Neural crest cell (in vitro differentiated cells): ENCODE data around the gene DOCK4. TPM values are rescaled to one million over a fixed set of nuclear protein-coding genes. Genes with fewer than 3 reads are reported as not detected.

Source experiments
- DNase-seq: peaks from one replicate; pipeline ENCODE4 v3.0.0; 2021; ENCODE audit warnings: low read depth, mixed read lengths, low spot score
- H3K27ac Mint-ChIP-seq: one replicate; pipeline ENCODE4 v1.8.0; 2021; ENCODE audit warnings: mild to moderate bottlenecking, mixed read lengths; ENCODE audit not compliant: unreplicated experiment
- H3K27me3 Mint-ChIP-seq: 2 replicates; pipeline ENCODE4 v1.8.0; 2021; ENCODE audit warnings: low read depth, mild to moderate bottlenecking, mixed read lengths
- H3K36me3 Mint-ChIP-seq: 2 replicates; pipeline ENCODE4 v1.8.0; 2021; ENCODE audit warnings: low read depth, mild to moderate bottlenecking, mixed read lengths
- H3K4me1 Mint-ChIP-seq: 2 replicates; pipeline ENCODE4 v1.8.0; 2021; ENCODE audit warnings: mixed read lengths
- H3K4me3 Mint-ChIP-seq: one replicate; pipeline ENCODE4 v1.8.0; 2021; ENCODE audit warnings: mild to moderate bottlenecking, mixed read lengths
- H3K9me3 Mint-ChIP-seq: 2 replicates; pipeline ENCODE4 v1.8.0; 2021; ENCODE audit warnings: mixed read lengths
- total RNA-seq: library from RNA; stranded (reverse); gene quantifications from 2 replicates; pipeline ENCODE4 v1.2.1, GENCODE V29; 2021
- TF ChIP-seq, protein P1 (sequence below): fragments of 200-600 bp; sonication (generic); conservative IDR thresholded peaks from 2 replicates; pipeline ENCODE4 v1.5.0; 2021; ENCODE audit warnings: antibody characterized with exemption, mild to moderate bottlenecking

DOCK4 gene
- total RNA-seq, 1 donor from 2014 or later = 15.3 TPM

DNA sequence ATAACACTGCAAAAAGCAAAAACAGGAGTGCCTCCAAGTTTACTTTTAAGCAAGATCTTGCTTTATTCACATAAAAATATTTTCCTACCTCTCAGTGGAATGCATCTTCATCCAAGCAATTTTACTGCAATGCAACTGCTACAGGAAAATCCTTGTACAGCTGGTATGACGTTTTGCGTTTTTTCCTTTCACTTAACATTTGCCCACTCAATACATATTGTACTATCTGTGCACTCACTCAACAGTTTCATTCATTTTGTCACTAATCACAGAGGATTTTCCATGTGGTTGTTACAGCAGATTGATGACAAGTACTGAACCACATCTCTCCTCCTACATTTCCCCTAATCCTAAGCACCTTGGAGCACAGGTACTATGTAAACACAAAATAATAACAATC is 421.9 kb downstream of the DOCK4 start:
- Mint-ChIP-seq H3K27ac (peak overlapping the region; percentile 7), H3K27me3 (no peaks in the 10 kb centered on the region), H3K4me1 (no peaks in the 10 kb centered on the region), H3K9me3 (no peaks in the 10 kb centered on the region), H3K36me3 (peaks cover 22% of the 10 kb centered on the region), H3K4me3 (no peak overlapping the region)
- no peak for DNase-seq
- TF ChIP-seq, protein P1, sequence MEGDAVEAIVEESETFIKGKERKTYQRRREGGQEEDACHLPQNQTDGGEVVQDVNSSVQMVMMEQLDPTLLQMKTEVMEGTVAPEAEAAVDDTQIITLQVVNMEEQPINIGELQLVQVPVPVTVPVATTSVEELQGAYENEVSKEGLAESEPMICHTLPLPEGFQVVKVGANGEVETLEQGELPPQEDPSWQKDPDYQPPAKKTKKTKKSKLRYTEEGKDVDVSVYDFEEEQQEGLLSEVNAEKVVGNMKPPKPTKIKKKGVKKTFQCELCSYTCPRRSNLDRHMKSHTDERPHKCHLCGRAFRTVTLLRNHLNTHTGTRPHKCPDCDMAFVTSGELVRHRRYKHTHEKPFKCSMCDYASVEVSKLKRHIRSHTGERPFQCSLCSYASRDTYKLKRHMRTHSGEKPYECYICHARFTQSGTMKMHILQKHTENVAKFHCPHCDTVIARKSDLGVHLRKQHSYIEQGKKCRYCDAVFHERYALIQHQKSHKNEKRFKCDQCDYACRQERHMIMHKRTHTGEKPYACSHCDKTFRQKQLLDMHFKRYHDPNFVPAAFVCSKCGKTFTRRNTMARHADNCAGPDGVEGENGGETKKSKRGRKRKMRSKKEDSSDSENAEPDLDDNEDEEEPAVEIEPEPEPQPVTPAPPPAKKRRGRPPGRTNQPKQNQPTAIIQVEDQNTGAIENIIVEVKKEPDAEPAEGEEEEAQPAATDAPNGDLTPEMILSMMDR = no peak

DNA sequence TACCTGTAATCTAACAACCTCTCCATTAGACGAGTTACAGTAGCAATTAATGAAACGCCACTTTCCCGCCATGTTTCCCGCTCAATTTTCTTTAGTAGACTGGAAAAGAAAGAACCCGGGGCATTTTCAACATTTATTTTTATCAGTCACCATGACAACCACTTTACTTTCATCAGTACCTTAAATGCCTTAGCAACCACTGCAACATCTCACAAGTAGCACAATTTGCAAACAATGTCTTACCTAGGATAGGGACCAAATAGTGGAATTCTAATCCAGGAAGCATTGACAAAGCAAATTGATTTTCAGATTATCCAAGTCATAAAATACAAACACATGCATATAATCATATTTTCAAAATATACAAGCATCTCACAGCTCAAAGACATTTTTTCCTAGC is 422.3 kb downstream of the DOCK4 start:
- Mint-ChIP-seq H3K36me3 (peaks cover 22% of the 10 kb centered on the region), H3K27ac (no peak overlapping the region), H3K4me3 (no peak overlapping the region), H3K9me3 (no peaks in the 10 kb centered on the region), H3K4me1 (no peaks in the 10 kb centered on the region), H3K27me3 (no peaks in the 10 kb centered on the region)
- TF ChIP-seq, protein P1 = no peak
- DNase-seq = no peak

DNA sequence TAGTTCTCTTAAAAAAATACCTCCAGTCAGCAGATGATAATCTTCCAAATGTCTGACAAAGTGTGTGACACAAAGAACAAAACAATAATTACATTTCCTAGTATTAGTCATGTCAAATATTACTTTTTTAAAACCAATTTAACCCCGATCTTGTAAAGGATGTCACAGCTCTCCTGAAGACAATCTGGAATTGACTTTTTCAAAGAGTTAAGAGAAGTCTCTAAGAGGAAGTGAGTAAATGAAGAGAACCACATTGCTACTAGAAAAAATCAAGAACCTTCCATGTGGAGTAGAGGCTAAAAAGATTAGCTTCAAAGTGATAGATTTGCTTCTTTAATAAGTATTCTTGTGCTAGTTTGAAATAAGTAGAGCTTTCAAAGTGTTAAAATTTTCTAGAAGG is 425.7 kb downstream of the DOCK4 start:
- H3K4me1 Mint-ChIP-seq = no peaks in the 10 kb centered on the region
- H3K9me3 Mint-ChIP-seq = peaks cover 10% of the 10 kb centered on the region
- TF ChIP-seq, protein P1 = no peak
- no peaks in the 10 kb centered on the region for H3K27me3 Mint-ChIP-seq
- no peak overlapping the region for H3K4me3 Mint-ChIP-seq
- no peak for DNase-seq
- H3K27ac Mint-ChIP-seq = no peak overlapping the region
- H3K36me3 Mint-ChIP-seq = peaks cover 40% of the 10 kb centered on the region

DNA sequence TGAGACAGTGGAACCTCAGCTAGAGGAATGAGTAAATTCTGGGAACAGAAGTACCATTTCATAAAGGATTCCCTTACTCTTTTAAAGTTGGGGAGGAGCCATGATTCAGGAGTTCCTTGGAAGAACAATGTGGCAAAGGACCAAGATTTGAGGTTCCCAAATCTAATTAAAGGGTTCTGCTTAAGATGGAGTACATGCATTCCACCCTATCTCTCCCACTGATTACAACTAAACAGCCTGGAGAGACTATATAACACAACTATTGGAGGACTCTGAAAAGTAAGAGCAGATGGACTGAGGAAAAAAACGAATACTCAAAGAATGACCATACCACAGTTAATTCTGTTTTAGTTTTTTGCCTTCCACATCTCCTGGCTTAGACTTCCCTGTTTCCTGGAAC is 431.0 kb downstream of the DOCK4 start:
- TF ChIP-seq, protein P1 = no peak
- Mint-ChIP-seq H3K27me3 (no peaks in the 10 kb centered on the region), H3K9me3 (peaks cover 10% of the 10 kb centered on the region), H3K4me3 (no peak overlapping the region), H3K27ac (no peak overlapping the region), H3K36me3 (peaks cover 32% of the 10 kb centered on the region), H3K4me1 (no peaks in the 10 kb centered on the region)
- no peak for DNase-seq

DNA sequence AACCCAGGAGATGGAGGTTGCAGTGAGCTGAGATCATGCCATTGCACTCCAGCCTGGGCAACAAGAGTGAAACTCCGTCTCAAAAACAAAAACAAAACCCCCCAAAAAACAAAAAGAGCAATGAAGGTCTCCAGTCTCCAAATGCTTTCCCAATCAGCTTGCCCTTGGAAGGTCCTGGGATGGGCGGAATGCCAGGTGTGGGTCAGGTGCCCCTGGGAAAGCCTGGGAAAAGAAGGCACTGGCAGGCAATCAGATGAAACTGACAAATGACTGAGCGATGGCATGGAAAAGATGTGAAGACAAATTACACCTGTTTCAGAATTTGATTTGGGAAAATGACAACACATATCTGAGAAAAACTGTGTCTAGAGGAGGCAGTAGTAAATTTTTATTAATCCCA is 433.5 kb downstream of the DOCK4 start:
- TF ChIP-seq, protein P1 = no peak
- H3K9me3 Mint-ChIP-seq = peaks cover 6% of the 10 kb centered on the region
- no peak overlapping the region for H3K27ac Mint-ChIP-seq
- no peaks in the 10 kb centered on the region for H3K27me3 Mint-ChIP-seq
- H3K4me3 Mint-ChIP-seq = no peak overlapping the region
- DNase-seq = no peak
- peaks cover 27% of the 10 kb centered on the region for H3K36me3 Mint-ChIP-seq
- H3K4me1 Mint-ChIP-seq = no peaks in the 10 kb centered on the region

DNA sequence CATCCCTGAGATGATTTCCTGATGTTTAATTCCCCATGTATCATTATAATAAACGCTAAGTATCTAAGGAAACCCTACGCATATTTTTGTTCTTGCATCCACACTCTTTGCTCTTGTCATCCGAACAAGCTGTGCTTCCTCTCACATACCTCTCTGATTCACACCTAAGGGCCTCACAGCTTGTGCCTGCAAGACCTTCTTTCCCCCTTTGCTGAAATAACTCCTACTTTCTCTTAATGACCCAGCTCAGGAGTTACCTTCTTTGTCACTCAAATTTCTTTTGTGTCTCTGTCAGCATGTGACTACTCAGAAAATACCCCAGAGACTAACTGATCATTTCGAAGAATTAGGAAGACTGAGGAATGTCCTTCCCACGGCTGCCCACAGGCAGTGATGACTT is 434.6 kb downstream of the DOCK4 start:
- no peak for DNase-seq
- no peaks in the 10 kb centered on the region for H3K27me3 Mint-ChIP-seq
- no peak overlapping the region for H3K27ac Mint-ChIP-seq

More for the DNA sequence above, 434.6 kb downstream of the DOCK4 start:
- Mint-ChIP-seq H3K4me1 (no peaks in the 10 kb centered on the region), H3K9me3 (peaks cover 3% of the 10 kb centered on the region), H3K4me3 (no peak overlapping the region), H3K36me3 (peaks cover 18% of the 10 kb centered on the region)
- TF ChIP-seq, protein P1 = no peak
